Fibroblast of the aortic adventitia (primary cell): ENCODE data around the gene MIF4GD. TPM values are rescaled to one million over a fixed set of nuclear protein-coding genes. Genes with fewer than 3 reads are reported as not detected.

ENCODE experiments used
- DNase-seq: peaks from one replicate; pipeline ENCODE4 v3.0.0-alpha.2; 2010; ENCODE audit warnings: low read depth
- H3K4me3 ChIP-seq: 2 replicates; pipeline ENCODE4 v1.5.1; 2011; ENCODE audit warnings: low read depth, mild to moderate bottlenecking, control low read depth, low read length, moderate library complexity
- CTCF ChIP-seq: IDR thresholded peaks from 2 replicates; pipeline ENCODE4 v1.5.1; 2011; ENCODE audit warnings: mild to moderate bottlenecking, low read length, control low read depth, inconsistent platforms; ENCODE audit not compliant: insufficient read depth
- total RNA-seq: library from RNA; depleted of rRNA; stranded (reverse); fragments of >200 nt; gene quantifications from 2 replicates; pipeline ENCODE4 v1.2.3, GENCODE V29; 2012; ENCODE audit warnings: low replicate concordance

The MIF4GD gene
- total RNA-seq, 1 donor = 9.9 TPM

GRCh38 chr17:75242461-75243042 lies 28.5 kb downstream of the MIF4GD start:
- H3K4me3 ChIP-seq = no peak overlapping the region
- no peak for DNase-seq
- no peak for TF ChIP-seq CTCF

GRCh38 chr17:75241996-75242460 lies 29.0 kb downstream of the MIF4GD start:
- no peak overlapping the region for H3K4me3 ChIP-seq

GRCh38 chr17:75241502-75241901 lies 29.5 kb downstream of the MIF4GD start:
- DNase-seq = peak; percentile 47
- H3K4me3 ChIP-seq = no peak overlapping the region
- TF ChIP-seq CTCF = no peak

More at GRCh38 chr17:75241996-75242460, 29.0 kb downstream of the MIF4GD start:
- peak; percentile 83 for DNase-seq
- no peak for TF ChIP-seq CTCF

GRCh38 chr17:75241143-75241430 lies 29.9 kb downstream of the MIF4GD start:
- peak; percentile 85 for DNase-seq
- no peak overlapping the region for H3K4me3 ChIP-seq
- no peak for TF ChIP-seq CTCF

GRCh38 chr17:75240394-75241142 lies 30.5 kb downstream of the MIF4GD start:
- no peak overlapping the region for H3K4me3 ChIP-seq
- DNase-seq = peak; percentile 68
- TF ChIP-seq CTCF = peak; percentile 75

GRCh38 chr17:75239778-75240393 lies 31.1 kb downstream of the MIF4GD start:
- no peak for TF ChIP-seq CTCF
- DNase-seq = no peak
- no peak overlapping the region for H3K4me3 ChIP-seq
